Stimulated activated CD8-positive, alpha-beta memory T cell treated with anti-CD3 and anti-CD28 coated beads, Interleukin-15, amount 100 ng/mL, for 1 hour (primary cell): Measurements from ENCODE around the gene MOB1A.

Source experiments
- DNase-seq: peaks from one replicate; pipeline ENCODE4 v3.0.0-alpha.2; 2020; ENCODE audit warnings: low read depth

Gene MOB1A

DNA sequence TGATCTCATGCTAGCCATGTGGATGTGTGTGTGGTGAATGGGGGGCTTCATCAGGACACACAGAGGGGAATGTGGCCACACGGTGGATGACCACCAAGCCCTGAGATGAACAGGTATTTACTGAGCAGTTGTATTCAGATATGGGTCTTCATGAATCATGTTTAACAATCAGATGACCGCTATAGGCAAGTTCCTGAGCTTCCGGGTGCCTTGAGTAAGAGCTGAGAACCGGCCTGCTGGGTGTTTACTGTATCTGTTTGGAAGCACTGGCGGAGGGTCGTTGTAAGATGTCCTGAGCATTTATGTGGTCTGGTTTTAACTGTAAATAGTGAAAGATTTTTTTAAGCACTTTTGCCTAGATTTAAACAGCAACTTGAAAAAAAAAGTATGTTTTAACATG, 74.9 kb downstream of the MOB1A start:
- no peak for DNase-seq
